ENCODE results near the gene RXRA. TPM values are rescaled to one million over a fixed set of nuclear protein-coding genes. Genes with fewer than 3 reads are reported as not detected.
A peak's percentile ranks its signal among the peaks of the same experiment; 100 is the strongest.
"Not testable (repeated sequence)": the region's sequence is repeated elsewhere in the genome, so short reads cannot be mapped to it uniquely, and the experiment has no call there.

RXRA gene
- total RNA-seq, 1 donor from 2014 or later, result 52.4 TPM

- peak; percentile 21 for ATAC-seq
Measured at GRCh38 chr9:134294153-134295071, 31.8 kb upstream of the RXRA start.

- ATAC-seq, result no peak
Measured at GRCh38 chr9:134295101-134295745, 31.0 kb upstream of the RXRA start.

GRCh38 chr9:134295746-134296250 is 30.5 kb upstream of the RXRA start:
- no peak for ATAC-seq

GRCh38 chr9:134296301-134297082 is 29.8 kb upstream of the RXRA start:
- no peak for ATAC-seq

GRCh38 chr9:134297083-134297410 is 29.2 kb upstream of the RXRA start:
- ATAC-seq, result no peak

GRCh38 chr9:134297576-134297975 is 28.7 kb upstream of the RXRA start:
- ATAC-seq, result no peak

GRCh38 chr9:134298000-134298399 is 28.3 kb upstream of the RXRA start:
- ATAC-seq, result no peak

- ATAC-seq, result no peak
Measured at GRCh38 chr9:134299068-134299467, 27.2 kb upstream of the RXRA start.

- ATAC-seq, result peak; percentile 60
Measured at GRCh38 chr9:134299883-134300282, 26.4 kb upstream of the RXRA start.

GRCh38 chr9:134301387-134302129 is 24.7 kb upstream of the RXRA start:
- ATAC-seq, result no peak

GRCh38 chr9:134302130-134302817 is 24.0 kb upstream of the RXRA start:
- no peak for ATAC-seq

- ATAC-seq, result no peak
Measured at GRCh38 chr9:134303601-134304000, 22.7 kb upstream of the RXRA start.

GRCh38 chr9:134304261-134304660 is 22.0 kb upstream of the RXRA start:
- ATAC-seq, result no peak

- no peak for ATAC-seq
Measured at GRCh38 chr9:134304690-134305089, 21.6 kb upstream of the RXRA start.

- ATAC-seq, result no peak
Measured at GRCh38 chr9:134305533-134305932, 20.7 kb upstream of the RXRA start.

GRCh38 chr9:134306042-134306441 is 20.2 kb upstream of the RXRA start:
- not testable (repeated sequence) for ATAC-seq

GRCh38 chr9:134306636-134307600 is 19.3 kb upstream of the RXRA start:
- no peak for ATAC-seq

GRCh38 chr9:134307674-134308638 is 18.3 kb upstream of the RXRA start:
- ATAC-seq, result no peak

GRCh38 chr9:134308639-134309220 is 17.5 kb upstream of the RXRA start:
- ATAC-seq, result not testable (repeated sequence)
